Stimulated activated naive CD4-positive, alpha-beta T cell (primary cell): ENCODE results near the gene RGS6.

ENCODE experiments used
- DNase-seq, 6 experiments: peaks; one replicate each; lab custom pipeline; 2025; lab: John Stamatoyannopoulos, UW

The RGS6 gene

GRCh38 chr14:72014486-72014885 is 82.3 kb downstream of the RGS6 start:
- no peak for DNase-seq

- DNase-seq, result no peak
Observed at GRCh38 chr14:72017290-72017689, 85.1 kb downstream of the RGS6 start.

- no peak for DNase-seq
Observed at GRCh38 chr14:72023128-72024042, 91.2 kb downstream of the RGS6 start.

- peak in 1 of 6 experiments; percentile 13 for DNase-seq
Observed at GRCh38 chr14:72024043-72024407, 91.8 kb downstream of the RGS6 start.

GRCh38 chr14:72024504-72024903 is 92.3 kb downstream of the RGS6 start:
- no peak for DNase-seq

- no peak for DNase-seq
Observed at GRCh38 chr14:72026536-72026935, 94.3 kb downstream of the RGS6 start.

GRCh38 chr14:72027061-72027460 is 94.8 kb downstream of the RGS6 start:
- DNase-seq, result no peak

- DNase-seq, result no peak
Observed at GRCh38 chr14:72033365-72033764, 101.1 kb downstream of the RGS6 start.

- no peak for DNase-seq
Observed at GRCh38 chr14:72040528-72040927, 108.3 kb downstream of the RGS6 start.

- no peak for DNase-seq
Observed at GRCh38 chr14:72045271-72045670, 113.0 kb downstream of the RGS6 start.

GRCh38 chr14:72045885-72046284 is 113.7 kb downstream of the RGS6 start:
- DNase-seq, result no peak

GRCh38 chr14:72049462-72049861 is 117.2 kb downstream of the RGS6 start:
- DNase-seq, result no peak

GRCh38 chr14:72052356-72052755 is 120.1 kb downstream of the RGS6 start:
- DNase-seq, result no peak

- DNase-seq, result no peak
Observed at GRCh38 chr14:72053651-72054050, 121.4 kb downstream of the RGS6 start.

GRCh38 chr14:72054911-72055310 is 122.7 kb downstream of the RGS6 start:
- DNase-seq, result no peak

GRCh38 chr14:72057701-72058285 is 125.6 kb downstream of the RGS6 start:
- no peak for DNase-seq

GRCh38 chr14:72060460-72060859 is 128.2 kb downstream of the RGS6 start:
- no peak for DNase-seq

GRCh38 chr14:72060917-72061316 is 128.7 kb downstream of the RGS6 start:
- DNase-seq, result no peak

- no peak for DNase-seq
Observed at GRCh38 chr14:72061718-72062117, 129.5 kb downstream of the RGS6 start.

- no peak for DNase-seq
Observed at GRCh38 chr14:72063761-72064282, 131.6 kb downstream of the RGS6 start.

GRCh38 chr14:72064501-72064900 is 132.3 kb downstream of the RGS6 start:
- no peak for DNase-seq

GRCh38 chr14:72070458-72070857 is 138.2 kb downstream of the RGS6 start:
- no peak for DNase-seq

GRCh38 chr14:72075649-72076334 is 143.6 kb downstream of the RGS6 start:
- no peak for DNase-seq
